SK-MEL-5 (cell line): Measurements from ENCODE around the gene LMBR1. TPM values are rescaled to one million over a fixed set of nuclear protein-coding genes. Genes with fewer than 3 reads are reported as not detected.
A peak's percentile ranks its signal among the peaks of the same experiment; 100 is the strongest.

Source experiments
- DNase-seq: peaks from one replicate; pipeline ENCODE4 v3.0.0-alpha.2; 2016; ENCODE audit warnings: low read depth, low spot score
- in situ Hi-C: cut with HindIII; loops from 2 replicates; pipeline ENCODE4 v1.10.0; 2016; ENCODE audit warnings: low sequenced_read_pairs, high pct_unique_total_duplicates, low pct_unique_long_range_greater_than_20kb
- total RNA-seq: library from RNA; depleted of rRNA; stranded (reverse); fragments of >200 nt; shearing (Covaris generic); gene quantifications from 2 replicates; pipeline ENCODE4 v1.2.3, GENCODE V29; 2014

Gene LMBR1
- total RNA-seq, 1 experiment from 2014 or later: 67.9 TPM

GRCh38 chr7:156783864-156784263 lies 109.1 kb downstream of the LMBR1 start:
- in situ Hi-C loops: no loop called here
- no peak for DNase-seq

GRCh38 chr7:156781972-156782371 lies 111.0 kb downstream of the LMBR1 start:
- in situ Hi-C loops: no loop called here
- DNase-seq: peak; percentile 16

- no peak for DNase-seq
These were observed 112.1 kb downstream of the LMBR1 start for GRCh38 chr7:156780724-156781455.

GRCh38 chr7:156778668-156779067 lies 114.3 kb downstream of the LMBR1 start:
- peak; percentile 22 for DNase-seq
- in situ Hi-C loops: no loop called here

More at GRCh38 chr7:156780724-156781455, 112.1 kb downstream of the LMBR1 start:
- in situ Hi-C loops: no loop called here

GRCh38 chr7:156778201-156778600 lies 114.8 kb downstream of the LMBR1 start:
- in situ Hi-C loops: no loop called here
- DNase-seq: no peak

GRCh38 chr7:156777364-156778069 lies 115.5 kb downstream of the LMBR1 start:
- DNase-seq: no peak
- in situ Hi-C loops: no loop called here

GRCh38 chr7:156776527-156776926 lies 116.5 kb downstream of the LMBR1 start:
- in situ Hi-C loops: no loop called here
- no peak for DNase-seq

- no peak for DNase-seq
- in situ Hi-C loops: no loop called here
These were observed 119.0 kb downstream of the LMBR1 start for GRCh38 chr7:156773966-156774365.

- DNase-seq: no peak
- in situ Hi-C loops: no loop called here
These were observed 120.3 kb downstream of the LMBR1 start for GRCh38 chr7:156772725-156773124.

- DNase-seq: no peak
- in situ Hi-C loops: no loop called here
These were observed 124.1 kb downstream of the LMBR1 start for GRCh38 chr7:156768698-156769472.

- no peak for DNase-seq
- in situ Hi-C loops: no loop called here
These were observed 126.3 kb downstream of the LMBR1 start for GRCh38 chr7:156766666-156767065.

GRCh38 chr7:156765901-156766656 lies 126.9 kb downstream of the LMBR1 start:
- in situ Hi-C loops: no loop called here
- no peak for DNase-seq

- DNase-seq: no peak
- in situ Hi-C loops: no loop called here
These were observed 128.2 kb downstream of the LMBR1 start for GRCh38 chr7:156764766-156765165.

GRCh38 chr7:156764016-156764669 lies 128.8 kb downstream of the LMBR1 start:
- peak; percentile 91 for DNase-seq
- in situ Hi-C loops: no loop called here

GRCh38 chr7:156759579-156760202 lies 133.3 kb downstream of the LMBR1 start:
- no peak for DNase-seq
- in situ Hi-C loops: no loop called here

GRCh38 chr7:156759143-156759542 lies 133.8 kb downstream of the LMBR1 start:
- no peak for DNase-seq
- in situ Hi-C loops: no loop called here

GRCh38 chr7:156754201-156754600 lies 138.8 kb downstream of the LMBR1 start:
- DNase-seq: no peak
- in situ Hi-C loops: no loop called here
